GM19328 (cell line): ENCODE measurements around the gene SETD5.

ENCODE experiments used
- ATAC-seq: cut with Tn5 transposase; IDR thresholded peaks from one replicate; pipeline ENCODE4 v1.9.1; 2021; ENCODE audit warnings: mild to moderate bottlenecking, moderate library complexity; ENCODE audit not compliant: unreplicated experiment

The SETD5 gene

GRCh38 chr3:9397332-9397905 is at the start of gene SETD5:
TSS of gene SETD5 (plus strand) at chr3:9397615. CDS start at chr3:9428939, 31,324 bp downstream.
- peak; percentile 48 for ATAC-seq

GRCh38 chr3:9347887-9348286 is 49.5 kb upstream of the SETD5 start:
- no peak for ATAC-seq

GRCh38 chr3:9349321-9350117 is 47.9 kb upstream of the SETD5 start:
- no peak for ATAC-seq

- ATAC-seq = no peak
Measured at GRCh38 chr3:9351709-9352126, 45.7 kb upstream of the SETD5 start.

GRCh38 chr3:9352917-9353752 is 44.3 kb upstream of the SETD5 start:
- no peak for ATAC-seq

- no peak for ATAC-seq
Measured at GRCh38 chr3:9361691-9362388, 35.6 kb upstream of the SETD5 start.

- ATAC-seq = peak; percentile 98
Measured at GRCh38 chr3:9362731-9363530, 34.5 kb upstream of the SETD5 start, which contains the start of gene THUMPD3. TSS of gene THUMPD3 (plus strand) at chr3:9363054. CDS start at chr3:9365069, 2,015 bp downstream.

GRCh38 chr3:9369508-9369907 is 27.9 kb upstream of the SETD5 start:
- no peak for ATAC-seq

- ATAC-seq = no peak
Measured at GRCh38 chr3:9373465-9373864, 23.9 kb upstream of the SETD5 start.

GRCh38 chr3:9377981-9378380 is 19.4 kb upstream of the SETD5 start:
- ATAC-seq = no peak

GRCh38 chr3:9379327-9379726 is 18.1 kb upstream of the SETD5 start:
- ATAC-seq = no peak

- no peak for ATAC-seq
Measured at GRCh38 chr3:9380014-9380413, 17.4 kb upstream of the SETD5 start.

- ATAC-seq = no peak
Measured at GRCh38 chr3:9384141-9384828, 13.1 kb upstream of the SETD5 start.

GRCh38 chr3:9385187-9386077 is 12.0 kb upstream of the SETD5 start:
- no peak for ATAC-seq

GRCh38 chr3:9386078-9386459 is 11.3 kb upstream of the SETD5 start:
- no peak for ATAC-seq

GRCh38 chr3:9386501-9387321 is 10.7 kb upstream of the SETD5 start:
- ATAC-seq = no peak

- ATAC-seq = no peak
Measured at GRCh38 chr3:9387322-9387655, 10.1 kb upstream of the SETD5 start.

GRCh38 chr3:9388142-9388541 is 9.3 kb upstream of the SETD5 start:
- no peak for ATAC-seq
